Measurements from ENCODE around the gene COL12A1. TPM values are rescaled to one million over a fixed set of nuclear protein-coding genes. Genes with fewer than 3 reads are reported as not detected.

Gene COL12A1
- total RNA-seq, 1 experiment from 2014 or later, result 29.3 TPM

GRCh38 chr6:75223428-75223827, 17.6 kb upstream of the COL12A1 start:
- DNase-seq, result no peak
- Mint-ChIP-seq H3K27ac (ENCODE audit: unreplicated experiment) (no peak overlapping the region), H3K27me3 (ENCODE audit: unreplicated experiment) (no peaks in the 10 kb centered on the region), H3K4me1 (ENCODE audit: low read depth, unreplicated experiment) (peaks cover 14% of the 10 kb centered on the region), H3K4me3 (ENCODE audit: low read depth, unreplicated experiment) (no peak overlapping the region), H3K36me3 (ENCODE audit: insufficient read depth, unreplicated experiment) (no peaks in the 10 kb centered on the region), H3K9me3 (ENCODE audit: low read depth, unreplicated experiment) (no peaks in the 10 kb centered on the region)
- no TSS peak for BruUV-seq (replicated peaks)
- CTCF ChIA-PET, result interaction anchor here (0.6 kb wide), 1 partner anchor 1873 kb away, joined by 9 read pairs; no protein-coding TSS in a partner anchor
- TF ChIP-seq, protein P1, sequence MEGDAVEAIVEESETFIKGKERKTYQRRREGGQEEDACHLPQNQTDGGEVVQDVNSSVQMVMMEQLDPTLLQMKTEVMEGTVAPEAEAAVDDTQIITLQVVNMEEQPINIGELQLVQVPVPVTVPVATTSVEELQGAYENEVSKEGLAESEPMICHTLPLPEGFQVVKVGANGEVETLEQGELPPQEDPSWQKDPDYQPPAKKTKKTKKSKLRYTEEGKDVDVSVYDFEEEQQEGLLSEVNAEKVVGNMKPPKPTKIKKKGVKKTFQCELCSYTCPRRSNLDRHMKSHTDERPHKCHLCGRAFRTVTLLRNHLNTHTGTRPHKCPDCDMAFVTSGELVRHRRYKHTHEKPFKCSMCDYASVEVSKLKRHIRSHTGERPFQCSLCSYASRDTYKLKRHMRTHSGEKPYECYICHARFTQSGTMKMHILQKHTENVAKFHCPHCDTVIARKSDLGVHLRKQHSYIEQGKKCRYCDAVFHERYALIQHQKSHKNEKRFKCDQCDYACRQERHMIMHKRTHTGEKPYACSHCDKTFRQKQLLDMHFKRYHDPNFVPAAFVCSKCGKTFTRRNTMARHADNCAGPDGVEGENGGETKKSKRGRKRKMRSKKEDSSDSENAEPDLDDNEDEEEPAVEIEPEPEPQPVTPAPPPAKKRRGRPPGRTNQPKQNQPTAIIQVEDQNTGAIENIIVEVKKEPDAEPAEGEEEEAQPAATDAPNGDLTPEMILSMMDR (IDR thresholded peaks at IDR 0.05; ENCODE audit: unreplicated experiment), result no peak
- intact Hi-C loops (cut with micrococcal nuclease; ENCODE audit: unreplicated experiment), result no loop called here

DNA sequence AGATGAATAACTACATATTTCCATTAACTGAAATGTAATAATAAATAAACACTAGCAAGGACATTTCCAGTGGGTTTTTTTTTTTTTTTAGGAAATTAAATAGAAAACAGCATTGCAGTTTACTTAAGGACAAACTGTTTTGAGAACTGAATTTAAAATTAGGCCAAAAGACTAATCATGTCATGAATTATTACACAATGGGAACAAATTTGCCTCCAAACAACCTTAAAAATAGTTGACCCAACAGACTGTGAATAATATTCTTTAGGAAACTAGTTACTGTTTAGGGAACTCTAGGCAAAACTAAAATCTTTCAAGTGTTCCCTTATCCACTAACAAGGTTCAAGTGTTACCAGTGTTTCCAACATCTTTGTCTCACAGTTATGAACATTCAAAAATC, 16.4 kb upstream of the COL12A1 start:
- no TSS peak for BruUV-seq (replicated peaks)
- no peak for DNase-seq
- Mint-ChIP-seq H3K4me1 (ENCODE audit: low read depth, unreplicated experiment) (peaks cover 19% of the 10 kb centered on the region), H3K9me3 (ENCODE audit: low read depth, unreplicated experiment) (no peaks in the 10 kb centered on the region), H3K27me3 (ENCODE audit: unreplicated experiment) (no peaks in the 10 kb centered on the region), H3K27ac (ENCODE audit: unreplicated experiment) (no peak overlapping the region), H3K36me3 (ENCODE audit: insufficient read depth, unreplicated experiment) (no peaks in the 10 kb centered on the region), H3K4me3 (ENCODE audit: low read depth, unreplicated experiment) (no peak overlapping the region)
- CTCF ChIA-PET, result no interaction called here
- TF ChIP-seq, protein P1 (IDR thresholded peaks at IDR 0.05; ENCODE audit: unreplicated experiment), result no peak
- intact Hi-C loops (cut with micrococcal nuclease; ENCODE audit: unreplicated experiment), result no loop called here

DNA sequence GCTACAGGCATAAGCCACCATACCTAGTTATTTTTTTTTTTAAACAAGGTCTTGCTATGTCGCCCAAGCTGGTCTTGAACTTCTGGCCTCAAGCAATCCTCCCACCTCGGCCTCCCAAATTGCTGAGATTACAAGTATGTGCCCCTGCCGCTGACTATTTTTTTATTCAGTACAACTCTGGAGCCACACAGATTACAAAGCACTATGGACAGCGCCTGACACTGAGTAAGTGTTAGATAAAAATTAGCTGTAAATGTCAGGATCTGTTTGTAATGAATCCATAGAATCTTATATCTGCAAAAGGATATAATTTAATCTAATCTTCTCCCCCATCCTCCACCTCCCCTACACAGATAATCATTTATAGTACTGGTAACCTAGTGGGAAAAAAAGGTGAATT, 15.3 kb upstream of the COL12A1 start:
- Mint-ChIP-seq H3K4me1 (ENCODE audit: low read depth, unreplicated experiment) (peaks cover 19% of the 10 kb centered on the region), H3K4me3 (ENCODE audit: low read depth, unreplicated experiment) (no peak overlapping the region), H3K27ac (ENCODE audit: unreplicated experiment) (no peak overlapping the region), H3K27me3 (ENCODE audit: unreplicated experiment) (no peaks in the 10 kb centered on the region), H3K9me3 (ENCODE audit: low read depth, unreplicated experiment) (no peaks in the 10 kb centered on the region), H3K36me3 (ENCODE audit: insufficient read depth, unreplicated experiment) (no peaks in the 10 kb centered on the region)
- BruUV-seq (replicated peaks), result no TSS peak
- DNase-seq, result no peak
- TF ChIP-seq, protein P1 (IDR thresholded peaks at IDR 0.05; ENCODE audit: unreplicated experiment), result no peak
- intact Hi-C loops (cut with micrococcal nuclease; ENCODE audit: unreplicated experiment), result no loop called here
- CTCF ChIA-PET, result no interaction called here

- TF ChIP-seq, protein P1 (IDR thresholded peaks at IDR 0.05; ENCODE audit: unreplicated experiment), result no peak
- H3K9me3 Mint-ChIP-seq (ENCODE audit: low read depth, unreplicated experiment), result no peaks in the 10 kb centered on the region
- no peak for DNase-seq
- H3K4me1 Mint-ChIP-seq (ENCODE audit: low read depth, unreplicated experiment), result peaks cover 19% of the 10 kb centered on the region
- no peaks in the 10 kb centered on the region for H3K36me3 Mint-ChIP-seq (ENCODE audit: insufficient read depth, unreplicated experiment)
- H3K27ac Mint-ChIP-seq (ENCODE audit: unreplicated experiment), result no peak overlapping the region
- no TSS peak for BruUV-seq (replicated peaks)
- no peaks in the 10 kb centered on the region for H3K27me3 Mint-ChIP-seq (ENCODE audit: unreplicated experiment)
- intact Hi-C loops (cut with micrococcal nuclease; ENCODE audit: unreplicated experiment), result no loop called here
- CTCF ChIA-PET, result interaction anchor here (0.6 kb wide), 1 partner anchor 304 kb away, joined by 3 read pairs; no protein-coding TSS in a partner anchor
- no peak overlapping the region for H3K4me3 Mint-ChIP-seq (ENCODE audit: low read depth, unreplicated experiment)
These were observed 14.5 kb upstream of the COL12A1 start for GRCh38 chr6:75220357-75220756.

Measured in Calu3 (cell line).